ENCODE measurements around the gene HLA-B.
"Not testable (repeated sequence)": the region's sequence is repeated elsewhere in the genome, so short reads cannot be mapped to it uniquely, and the experiment has no call there.

The HLA-B gene

DNA sequence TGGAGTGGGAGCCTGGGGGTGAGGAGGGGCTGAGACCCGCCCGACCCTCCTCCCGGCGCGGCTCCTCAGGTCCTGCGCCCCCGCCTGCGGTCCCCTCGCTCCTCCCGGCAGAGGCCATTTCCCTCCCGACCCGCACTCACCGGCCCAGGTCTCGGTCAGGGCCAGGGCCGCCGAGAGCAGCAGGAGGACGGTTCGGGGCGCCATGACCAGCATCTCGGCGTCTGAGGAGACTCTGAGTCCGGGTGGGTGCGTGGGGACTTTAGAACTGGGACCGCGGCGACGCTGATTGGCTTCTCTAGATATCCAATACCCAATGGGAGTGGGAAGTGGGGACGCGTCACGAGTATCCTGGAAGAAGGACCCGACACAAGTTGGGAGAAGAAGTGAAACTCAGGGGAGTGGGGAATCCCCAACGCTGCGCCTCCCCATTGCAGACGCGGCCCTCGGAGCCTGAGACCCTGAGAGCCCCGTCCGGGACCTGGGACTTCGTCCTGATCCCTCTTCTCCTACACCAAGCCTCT, at the start of gene HLA-B:
TSS of gene HLA-B (minus strand) at position 234 of the 521 bp plus-strand sequence. CDS start at position 213, 21 bp downstream.
- DNase-seq: peak; percentile 52

DNA sequence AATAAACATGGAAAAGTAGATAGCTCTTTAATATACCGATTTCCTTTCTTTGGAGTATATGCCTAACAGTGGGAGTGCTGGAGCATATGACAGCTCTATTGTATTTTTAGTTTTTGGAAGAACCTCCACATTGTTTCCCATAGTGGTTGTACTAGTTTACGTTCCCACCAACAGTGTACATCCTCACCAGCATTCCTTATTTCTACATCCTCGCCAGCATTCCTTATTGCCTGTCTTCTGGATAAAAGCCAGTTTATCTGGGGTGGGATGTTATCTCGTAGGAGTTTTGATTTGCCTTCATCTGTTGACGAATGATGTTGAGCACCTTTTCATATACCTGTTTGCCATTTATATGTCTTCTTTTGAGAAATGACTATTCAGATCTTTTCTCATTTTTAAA, 49.0 kb upstream of the HLA-B start:
- no peak for DNase-seq

DNA sequence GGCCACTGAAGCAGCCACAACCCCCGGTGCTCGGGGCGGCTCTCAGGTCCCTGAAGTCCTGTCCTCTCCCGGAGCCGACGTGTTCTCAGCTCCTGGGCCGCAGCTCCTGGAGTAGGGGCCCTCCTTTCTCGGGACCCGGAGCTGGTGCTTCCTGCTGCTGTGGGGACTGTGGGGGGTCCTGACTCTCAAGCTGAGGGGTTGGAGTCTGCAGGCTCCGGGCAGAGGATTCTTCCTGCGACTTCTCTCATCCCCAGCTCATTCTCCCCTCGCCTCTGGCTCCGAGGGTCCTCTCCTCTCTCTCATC, 47.0 kb upstream of the HLA-B start:
- not testable (repeated sequence) for DNase-seq

- peak; percentile 81 for DNase-seq
Measured at GRCh38 chr6:31403283-31404060, 46.5 kb upstream of the HLA-B start, which contains the start of gene MICA. Gene MICA, plus strand, starts transcription at chr6:31403595. Its CDS starts 38 bp downstream, at chr6:31403633.

DNA sequence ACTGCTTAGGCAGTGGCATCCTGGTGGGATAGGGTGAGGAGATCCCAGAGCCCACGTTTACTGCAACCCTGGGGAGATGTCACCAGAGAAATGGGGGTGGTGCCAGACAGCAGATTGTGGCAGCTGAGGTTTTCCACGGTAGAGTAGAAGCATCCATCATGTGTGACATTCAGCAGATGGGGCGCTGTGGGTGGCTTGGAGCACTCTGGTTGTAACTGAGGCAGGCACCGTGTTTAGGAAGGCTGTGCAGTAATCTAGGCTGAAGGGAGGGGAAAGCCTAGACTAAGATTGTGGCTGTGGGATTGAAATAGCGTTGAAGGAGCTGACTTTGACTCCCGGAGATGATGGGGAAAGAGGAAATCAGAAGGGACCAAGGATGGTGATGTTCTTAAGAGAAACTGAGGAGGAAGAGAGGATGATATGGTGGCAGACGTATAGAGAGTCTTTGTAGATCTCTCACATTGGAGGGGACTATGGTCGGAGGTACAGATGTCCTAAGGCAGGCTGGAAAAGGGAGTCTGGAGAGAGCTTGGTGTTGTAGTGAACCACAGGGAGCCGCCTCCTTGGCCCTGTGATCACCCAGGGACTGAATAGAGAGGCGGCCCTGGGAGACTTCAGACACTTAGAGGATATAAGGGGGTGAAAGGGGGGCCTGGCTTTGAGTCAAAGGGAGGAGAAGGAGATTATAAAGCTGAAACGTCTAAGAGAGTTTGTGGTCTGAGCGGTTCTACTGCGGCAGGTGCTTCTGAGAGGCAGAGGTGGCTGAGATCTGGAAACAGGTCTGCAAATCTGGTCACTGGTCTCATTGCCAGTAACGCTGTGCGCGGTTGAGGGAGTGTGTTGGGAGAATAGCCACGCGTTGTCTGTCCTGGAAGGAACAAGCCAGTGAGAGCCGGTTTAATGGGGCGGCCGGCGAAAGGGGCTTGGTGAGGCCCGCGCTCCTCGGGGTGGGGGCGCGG, 45.6 kb upstream of the HLA-B start:
- DNase-seq: no peak

- DNase-seq: peak; percentile 49
Measured at GRCh38 chr6:31401403-31401802, 44.4 kb upstream of the HLA-B start.

- DNase-seq: no peak
Measured at GRCh38 chr6:31400467-31401289, 43.7 kb upstream of the HLA-B start.

- peak; percentile 85 for DNase-seq
Measured at GRCh38 chr6:31399589-31400466, 42.8 kb upstream of the HLA-B start.

DNA sequence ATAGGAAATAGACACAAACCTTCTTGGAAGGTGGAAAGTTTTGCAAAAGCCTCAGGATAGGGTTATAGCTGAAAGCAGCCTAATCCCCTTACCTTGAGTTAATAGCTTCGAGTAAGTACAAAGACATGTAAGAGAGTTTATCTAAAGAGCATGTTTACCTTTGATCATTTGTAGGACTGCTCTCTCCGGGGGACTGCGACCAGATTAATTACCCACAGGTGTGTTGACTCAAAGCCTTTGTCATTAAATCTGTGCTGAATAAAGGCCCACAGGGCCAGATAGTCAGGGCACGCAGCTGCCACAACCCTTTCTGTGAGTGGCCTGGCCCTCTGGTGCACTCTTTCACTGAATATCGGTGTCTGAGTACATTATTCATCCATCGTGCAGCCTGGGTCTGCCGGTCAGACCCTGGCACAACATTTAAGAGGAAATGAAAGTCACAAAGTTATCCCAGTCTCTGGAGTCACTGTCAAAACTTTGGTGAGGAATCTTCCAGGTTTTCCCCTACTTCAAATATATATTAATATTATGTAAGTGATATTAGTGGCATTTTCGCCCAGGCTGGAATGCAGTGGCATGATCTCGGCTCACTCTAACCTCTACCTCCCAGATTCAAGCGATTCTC, 41.0 kb upstream of the HLA-B start:
- DNase-seq: no peak

GRCh38 chr6:31397153-31397499, 40.1 kb upstream of the HLA-B start:
- DNase-seq: not testable (repeated sequence)

DNA sequence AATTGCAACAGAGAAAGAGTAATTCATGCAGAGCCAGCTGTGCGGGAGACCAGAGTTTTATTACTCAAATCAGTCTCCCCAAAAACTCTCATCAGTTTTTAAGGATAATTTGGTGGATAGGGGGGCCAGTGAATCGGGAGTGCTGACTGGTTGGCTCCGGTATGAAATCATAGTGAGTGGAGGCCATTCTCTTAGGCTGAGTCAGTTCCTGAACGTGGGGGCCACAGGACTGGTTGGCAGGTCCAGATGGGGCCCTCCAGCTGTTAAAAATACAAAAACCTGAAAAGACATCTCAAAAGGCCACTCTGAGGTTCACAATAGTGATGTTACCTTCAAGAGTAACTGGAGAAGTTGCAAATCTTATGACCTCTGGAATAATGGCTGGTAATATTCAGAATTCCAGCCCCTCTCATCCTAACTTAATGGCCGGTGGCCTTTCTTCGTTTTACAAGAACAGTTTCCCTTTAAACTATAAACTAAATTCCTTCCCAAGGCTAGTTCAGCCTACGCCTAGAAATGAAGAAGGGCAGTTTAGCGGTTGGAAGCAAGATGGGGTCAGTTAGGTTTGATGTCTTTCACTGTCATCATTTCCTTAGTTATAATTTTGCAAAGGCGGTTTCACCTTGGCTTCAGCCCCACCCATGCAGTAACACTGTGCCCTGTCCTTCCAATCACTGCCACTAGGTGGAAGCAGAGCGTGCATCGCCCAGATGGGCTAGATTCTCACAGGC, 39.6 kb upstream of the HLA-B start:
- DNase-seq: peak; percentile 54

- no peak for DNase-seq
Measured at GRCh38 chr6:31395832-31396231, 38.9 kb upstream of the HLA-B start.

- DNase-seq: no peak
Measured at GRCh38 chr6:31394381-31394780, 37.4 kb upstream of the HLA-B start.

GRCh38 chr6:31393932-31394331, 37.0 kb upstream of the HLA-B start:
- DNase-seq: no peak

DNA sequence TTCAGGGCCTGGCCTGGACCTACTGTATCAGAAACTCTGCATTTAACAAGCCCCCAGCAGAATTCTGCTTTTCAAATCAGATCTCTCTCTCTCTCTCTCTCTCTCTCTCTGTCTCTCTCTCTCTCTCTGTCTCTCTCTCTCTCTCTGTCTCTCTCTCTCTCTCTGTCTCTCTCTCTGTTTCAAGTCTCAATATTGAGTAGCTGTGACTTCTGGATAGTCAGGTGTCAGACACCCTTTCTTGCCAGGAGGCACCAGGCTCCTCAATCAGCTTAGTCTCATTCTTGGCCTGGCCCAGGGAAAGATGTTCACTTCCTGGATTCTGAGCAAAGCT, 32.8 kb upstream of the HLA-B start:
- DNase-seq: not testable (repeated sequence)

GRCh38 chr6:31388916-31389801, 32.2 kb upstream of the HLA-B start:
- not testable (repeated sequence) for DNase-seq

- DNase-seq: no peak
Measured at GRCh38 chr6:31386977-31387376, 30.0 kb upstream of the HLA-B start.

DNA sequence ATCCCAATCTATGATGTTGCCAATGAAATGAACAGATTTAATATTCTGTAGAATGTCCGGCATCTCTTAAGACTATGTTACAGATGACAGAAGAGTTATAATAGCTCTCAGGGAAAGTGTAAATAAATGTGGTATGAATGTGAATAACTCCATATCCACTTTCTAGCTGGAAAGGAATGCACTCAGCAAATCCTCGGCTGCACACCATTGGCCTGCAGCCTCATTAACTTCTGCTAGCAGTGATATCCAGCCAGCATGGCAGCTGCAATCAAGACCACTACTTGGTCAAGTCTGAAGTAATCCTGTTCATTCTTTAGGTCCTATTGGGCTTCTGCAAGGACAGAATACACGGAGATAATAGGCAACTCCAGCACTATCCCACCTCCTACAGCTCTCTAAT, 29.1 kb upstream of the HLA-B start:
- DNase-seq: no peak

DNA sequence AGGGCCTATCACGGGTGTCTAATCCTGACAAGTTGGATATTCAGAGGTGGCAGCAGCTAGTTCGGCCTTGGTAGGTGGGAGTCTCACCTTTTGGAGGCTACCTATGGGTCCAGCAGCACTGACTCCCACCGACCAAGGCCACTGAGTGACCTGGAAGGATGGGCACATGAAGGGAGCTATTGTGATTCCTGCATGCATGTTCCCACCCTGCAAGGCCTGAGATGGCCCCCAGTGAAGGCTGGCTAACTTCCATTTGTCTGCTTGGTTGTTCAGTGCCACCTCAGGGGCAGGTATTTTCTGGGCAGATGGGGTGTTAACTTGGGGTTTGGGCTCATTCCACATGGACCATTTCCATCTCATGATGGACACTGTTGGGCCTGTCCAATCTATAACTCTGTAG, 28.1 kb upstream of the HLA-B start:
- DNase-seq: no peak

DNA sequence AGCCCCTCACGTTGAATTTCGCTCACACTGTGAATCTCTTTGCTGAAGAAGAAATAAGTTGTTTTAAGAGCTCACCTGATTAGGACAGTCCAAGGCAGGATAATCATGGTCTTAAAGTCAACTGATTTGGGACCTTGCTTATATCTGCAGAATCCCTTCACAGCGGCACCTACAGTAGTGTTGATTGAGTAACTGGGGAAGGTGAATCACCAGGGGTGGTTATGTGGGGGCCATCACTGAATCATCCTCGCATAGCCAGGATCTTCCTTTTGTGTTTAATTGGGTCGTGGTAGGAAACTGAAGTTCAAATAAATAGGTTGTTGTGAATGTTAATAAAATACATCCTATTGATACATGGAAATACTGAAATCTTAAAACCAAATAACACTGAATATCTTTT, 26.2 kb upstream of the HLA-B start:
- no peak for DNase-seq

Measured in amniotic stem cell (primary cell).